ENCODE measurements around the gene HOXA3. TPM values are rescaled to one million over a fixed set of nuclear protein-coding genes. Genes with fewer than 3 reads are reported as not detected.

The HOXA3 gene
- total RNA-seq, 1 experiment from 2014 or later = 9.2 TPM

GRCh38 chr7:27115221-27116026, 37.0 kb downstream of the HOXA3 start:
- Histone ChIP-seq H3K4me2 (ENCODE audit: low read length) (peak overlapping the region; percentile 92), H2AFZ (ENCODE audit: low read depth, low read length, poor library complexity, severe bottlenecking) (no peak overlapping the region), H3K79me2 (ENCODE audit: insufficient read depth, low read length) (peaks cover 20% of the 10 kb centered on the region), H4K20me1 (ENCODE audit: insufficient read depth) (no peaks in the 10 kb centered on the region), H3K9me3 (ENCODE audit: control insufficient read depth in 1 of 2, insufficient read depth in 1 of 2, low read depth in 1 of 2, low read length in 2 of 2) (no peaks in the 10 kb centered on the region), H3K36me3 (ENCODE audit: control insufficient read depth in 1 of 2, insufficient read depth in 2 of 2, low read length in 2 of 2) (no peaks in the 10 kb centered on the region), H3K9ac (ENCODE audit: low read length) (peak overlapping the region; percentile 72), H3K27me3 (ENCODE audit: insufficient read depth, low read length) (peaks cover 10% of the 10 kb centered on the region; the same call in 1 of the 2 replicates), H3K9me2 (ENCODE audit: insufficient read depth) (no peaks in the 10 kb centered on the region), H3K4me3 (replicated peaks in 1 of 2; ENCODE audit: low read depth in 1 of 2, low read length in 2 of 2) (peak overlapping the region; percentile 47 to 60), H3K27ac (ENCODE audit: low read depth, low read length) (peak overlapping the region; percentile 87), H3K4me1 (ENCODE audit: control insufficient read depth in 1 of 2, insufficient read depth in 2 of 2, low read length in 2 of 2) (peaks cover 63 to 83% of the 10 kb centered on the region in 2 experiments)
- ChIA-PET RAD21 (ENCODE audit: low non-redundant PET in 1 of 2, low total read pairs in 2 of 2, uncharacterized antibody in 2 of 2, unreplicated experiment in 2 of 2) (interaction anchor here (0.6 to 1.2 kb wide), 4 partner anchors 19 to 57 kb away, joined by 3 to 4 read pairs (median 4); partner anchors contain the start of gene HOXA1 (in 1 of the 2)), CTCF (interaction anchor here (0.7 to 1.1 kb wide), 2 partner anchors 20 to 35 kb away, joined by 3 read pairs; no protein-coding TSS in a partner anchor), POLR2A (interaction anchor here (0.8 to 2.4 kb wide), 6 partner anchors 10 to 251 kb away, joined by 3 to 8 read pairs (median 4); partner anchors contain the start of genes HOXA1 and SKAP2)
- intact Hi-C loops (cut with micrococcal nuclease) = loop anchor here (1.0 to 2.0 kb wide), 2 partner anchors 15 to 19 kb away; partner anchors contain the start of gene HOXA4
- DNase-seq (ENCODE audit: low read depth, low spot score) (peak; percentile 96), ATAC-seq (peak; percentile 76)
- no TSS peak for BruUV-seq (replicated peaks)
- TF ChIP-seq POLR2A (IDR thresholded peaks at IDR 0.05; ENCODE audit: borderline replicate concordance, extremely low read depth, insufficient read depth, insufficient read length) = no peak
- no peak; the same call in 1 of the 2 replicates for TF ChIP-seq ATF3 (IDR thresholded peaks at IDR 0.05)
- TF ChIP-seq CBX3 (IDR thresholded peaks at IDR 0.05; ENCODE audit: low read depth) = peak; percentile 93
- no peak for TF ChIP-seq EZH2phosphoT487 (IDR thresholded peaks at IDR 0.05; ENCODE audit: borderline replicate concordance)
- TF ChIP-seq ELF1 (IDR thresholded peaks at IDR 0.05; ENCODE audit: borderline replicate concordance, low read depth) = no peak
- no peak for TF ChIP-seq ZNF274 (IDR thresholded peaks at IDR 0.05; ENCODE audit: low read depth, low read length)
- peak; percentile 98 for TF ChIP-seq SIN3A (IDR thresholded peaks at IDR 0.05; ENCODE audit: low read depth)
- TF ChIP-seq CTCF (IDR thresholded peaks at IDR 0.05 in 2 of 3, conservative IDR thresholded peaks at IDR 0.05 in 1 of 3; ENCODE audit: borderline replicate concordance in 1 of 3, insufficient read depth in 1 of 3, low read depth in 2 of 3, low read length in 2 of 3) = no peak
- TF ChIP-seq POLR2AphosphoS5 (IDR thresholded peaks at IDR 0.05; ENCODE audit: low read depth, low read length) = peak; percentile 72
- no peak for TF ChIP-seq REST (IDR thresholded peaks at IDR 0.05; ENCODE audit: low read depth)
- TF ChIP-seq JUND (IDR thresholded peaks at IDR 0.05) = peak; percentile 91
- TF ChIP-seq RAD21 (IDR thresholded peaks at IDR 0.05; ENCODE audit: low read depth) = peak; percentile 43
- TF ChIP-seq ZBTB33 (IDR thresholded peaks at IDR 0.05; ENCODE audit: extremely low read depth, insufficient replicate concordance, low read length) = no peak
- peak; percentile 87 for TF ChIP-seq SRF (IDR thresholded peaks at IDR 0.05; ENCODE audit: low read depth)
- no peak for TF ChIP-seq YY1 (IDR thresholded peaks at IDR 0.05; ENCODE audit: extremely low read depth, insufficient replicate concordance, low read depth, low read length)
- peak; percentile 93 for TF ChIP-seq SP1 (IDR thresholded peaks at IDR 0.05; ENCODE audit: low read depth)
- TF ChIP-seq CEBPB (IDR thresholded peaks at IDR 0.05; ENCODE audit: low read depth) = peak; percentile 95
- TF ChIP-seq MAX (IDR thresholded peaks at IDR 0.05) = peak; percentile 74

All from HCT116 (cell line).